Hepatocyte (in vitro differentiated cells): ENCODE results near the gene PHB1.

ENCODE experiments used
- CTCF ChIP-seq: fragments of 200-600 bp; sonication (generic); IDR thresholded peaks from 2 replicates; pipeline ENCODE4 v1.5.1; 2016; ENCODE audit warnings: antibody characterized with exemption, mild to moderate bottlenecking; ENCODE audit not compliant: poor library complexity
- EZH2 ChIP-seq: fragments of 200-600 bp; sonication (generic); IDR thresholded peaks from 2 replicates; pipeline ENCODE4 v1.6.1; 2016; ENCODE audit warnings: antibody characterized with exemption, mild to moderate bottlenecking, borderline replicate concordance

GRCh38 chr17:49357516-49357915 lies 57.2 kb downstream of the PHB1 start:
- TF ChIP-seq CTCF (no peak), EZH2 (no peak)
